Measurements from ENCODE around the gene BEX2. TPM values are rescaled to one million over a fixed set of nuclear protein-coding genes. Genes with fewer than 3 reads are reported as not detected.
A peak's percentile ranks its signal among the peaks of the same experiment; 100 is the strongest.
"Not testable (repeated sequence)": the region's sequence is repeated elsewhere in the genome, so short reads cannot be mapped to it uniquely, and the experiment has no call there.

BEX2 gene
- total RNA-seq (2021) = 49.4 and 51.4 TPM in 2 replicates
- Bru-seq, nascent RNA = percentile 70 among the genes with signal in this experiment
- percentile 78 among the genes with signal in this experiment for BruChase-seq, experiment 1, labeled RNA remaining after a 2-hour chase
- percentile 92 among the genes with signal in this experiment for BruChase-seq, experiment 2, labeled RNA remaining after a 6-hour chase
- long read RNA-seq, transcript BEX2-202 (3 exons, 899 nt) = major isoform, 45 of 59 reads
- long read RNA-seq, transcript BEX2-201 (3 exons, 668 nt) = minor isoform, 7 of 59 reads
- long read RNA-seq, partial matches to known transcripts = 4 of 59 reads
- long read RNA-seq, other reads (novel, unspliced or antisense) = 3 of 59 reads

GRCh38 chrX:103310555-103311398 is at the start of gene BEX2:
TSS of gene BEX2 (minus strand) at chrX:103310990. CDS start at chrX:103309976, 1,014 bp downstream.
- Histone ChIP-seq H3K27me3 (replicated peaks; ENCODE audit: insufficient read depth, low read depth, low read length, poor library complexity) (no peaks in the 10 kb centered on the region), H3K9me3 (ENCODE audit: low read depth, low read length, poor library complexity, severe bottlenecking) (no peaks in the 10 kb centered on the region), H3K4me1 (ENCODE audit: insufficient read depth, low read length, poor library complexity, severe bottlenecking) (no peaks in the 10 kb centered on the region), H3K4me3 (ENCODE audit: low read depth, low read length, poor library complexity, severe bottlenecking) (peak within 1 kb of the TSS; percentile 61), H3K27ac (ENCODE audit: low read depth, low read length, poor library complexity, severe bottlenecking) (peak within 1 kb of the TSS; percentile 27), H3K36me3 (ENCODE audit: insufficient read depth, low read length, poor library complexity, severe bottlenecking) (no peaks in the 10 kb centered on the region)
- ChIA-PET POLR2A (ENCODE audit: low non-redundant PET) (no interaction called here), CTCF (no interaction called here)
- intact Hi-C loops (cut with micrococcal nuclease; ENCODE audit: unreplicated experiment) = no loop called here
- no peak for TF ChIP-seq CTCF (conservative IDR thresholded peaks at IDR 0.05; ENCODE audit: low read depth, low read length)
- no peak for TF ChIP-seq EZH2 (IDR thresholded peaks at IDR 0.05; ENCODE audit: borderline replicate concordance, low read depth, low read length, poor library complexity, severe bottlenecking)
- no TSS peak for BruUV-seq (replicated peaks)
- DNase-seq (ENCODE audit: low spot score) = peak; percentile 78

GRCh38 chrX:103360092-103360491 is 49.3 kb upstream of the BEX2 start:
- Histone ChIP-seq H3K27ac (ENCODE audit: low read depth, low read length, poor library complexity, severe bottlenecking) (no peak overlapping the region), H3K27me3 (replicated peaks; ENCODE audit: insufficient read depth, low read depth, low read length, poor library complexity) (no peaks in the 10 kb centered on the region), H3K9me3 (ENCODE audit: low read depth, low read length, poor library complexity, severe bottlenecking) (no peaks in the 10 kb centered on the region), H3K4me3 (ENCODE audit: low read depth, low read length, poor library complexity, severe bottlenecking) (no peak overlapping the region), H3K4me1 (ENCODE audit: insufficient read depth, low read length, poor library complexity, severe bottlenecking) (no peaks in the 10 kb centered on the region), H3K36me3 (ENCODE audit: insufficient read depth, low read length, poor library complexity, severe bottlenecking) (peaks cover 5% of the 10 kb centered on the region)
- POLR2A ChIA-PET (ENCODE audit: low non-redundant PET) = no interaction called here
- intact Hi-C loops (cut with micrococcal nuclease; ENCODE audit: unreplicated experiment) = no loop called here
- CTCF ChIA-PET = no interaction called here
- no peak for DNase-seq (ENCODE audit: low spot score)
- BruUV-seq (replicated peaks) = no TSS peak
- no peak for TF ChIP-seq EZH2 (IDR thresholded peaks at IDR 0.05; ENCODE audit: borderline replicate concordance, low read depth, low read length, poor library complexity, severe bottlenecking)
- TF ChIP-seq CTCF (conservative IDR thresholded peaks at IDR 0.05; ENCODE audit: low read depth, low read length) = no peak

- intact Hi-C loops (cut with micrococcal nuclease; ENCODE audit: unreplicated experiment); H3K36me3 ChIP-seq (ENCODE audit: insufficient read depth, low read length, poor library complexity, severe bottlenecking); H3K4me1 ChIP-seq (ENCODE audit: insufficient read depth, low read length, poor library complexity, severe bottlenecking); BruUV-seq (replicated peaks); H3K27ac ChIP-seq (ENCODE audit: low read depth, low read length, poor library complexity, severe bottlenecking); H3K27me3 ChIP-seq (replicated peaks; ENCODE audit: insufficient read depth, low read depth, low read length, poor library complexity); POLR2A ChIA-PET (ENCODE audit: low non-redundant PET); DNase-seq (ENCODE audit: low spot score); H3K4me3 ChIP-seq (ENCODE audit: low read depth, low read length, poor library complexity, severe bottlenecking); H3K9me3 ChIP-seq (ENCODE audit: low read depth, low read length, poor library complexity, severe bottlenecking): not testable (repeated sequence)
- CTCF ChIA-PET = interaction anchor here (0.8 kb wide), 1 partner anchor 101 kb away, joined by 5 read pairs; no protein-coding TSS in a partner anchor
Observed at GRCh38 chrX:103359605-103360004, 48.8 kb upstream of the BEX2 start.
